GM06990 (cell line): Measurements from ENCODE around the gene DLG2.

Experiments used
- DNase-seq: peaks from one replicate; pipeline ENCODE4 v3.0.0-alpha.2; 2011; ENCODE audit not compliant: insufficient read length; ENCODE audit errors: extremely low read depth
- H3K27me3 ChIP-seq: replicated peaks from 2 replicates; pipeline ENCODE4 v1.6.0; 2011; ENCODE audit warnings: low read length; ENCODE audit not compliant: control insufficient read depth, insufficient read depth
- H3K36me3 ChIP-seq: 2 replicates; pipeline ENCODE4 v1.5.1; 2011; ENCODE audit warnings: low read length; ENCODE audit not compliant: control insufficient read depth, insufficient read depth
- H3K4me3 ChIP-seq: replicated peaks from 2 replicates; pipeline ENCODE4 v1.5.1; 2011; ENCODE audit warnings: low read depth, mild to moderate bottlenecking, control low read depth, low read length
- CTCF ChIP-seq: IDR thresholded peaks from 2 replicates; pipeline ENCODE4 v1.5.1; 2011; ENCODE audit warnings: low read length, control low read depth, mild to moderate bottlenecking, inconsistent platforms; ENCODE audit not compliant: insufficient read depth, poor library complexity, severe bottlenecking

Gene DLG2

DNA sequence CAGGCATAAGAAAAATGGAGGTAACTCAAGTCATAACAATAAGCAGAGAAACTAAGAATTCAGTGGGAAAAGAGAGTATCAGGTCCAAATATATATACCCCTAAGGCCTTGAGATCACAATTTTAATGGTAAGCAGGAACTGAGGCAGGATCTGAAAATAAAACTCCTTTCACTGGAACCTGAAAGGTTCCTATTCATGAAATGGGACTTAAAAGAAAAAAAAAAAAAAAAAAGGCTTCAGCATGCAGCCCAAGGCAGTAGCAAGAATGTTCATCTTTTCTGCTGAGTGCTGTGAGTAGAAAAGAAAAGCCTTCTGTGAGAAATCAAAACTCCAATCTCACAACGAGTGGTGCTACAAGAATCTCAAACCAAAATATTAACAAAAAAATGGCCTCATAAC lies 75.3 kb downstream of the DLG2 start:
- no peak for TF ChIP-seq CTCF
- H3K36me3 ChIP-seq, result no peaks in the 10 kb centered on the region
- DNase-seq, result no peak
- H3K27me3 ChIP-seq, result no peaks in the 10 kb centered on the region
- H3K4me3 ChIP-seq, result no peak overlapping the region

- H3K36me3 ChIP-seq, result no peaks in the 10 kb centered on the region
- H3K27me3 ChIP-seq, result no peaks in the 10 kb centered on the region
- H3K4me3 ChIP-seq, result no peak overlapping the region
- no peak for DNase-seq
- TF ChIP-seq CTCF, result no peak
Measured at GRCh38 chr11:85541683-85542082, 85.5 kb downstream of the DLG2 start.

GRCh38 chr11:85540635-85541205 lies 86.4 kb downstream of the DLG2 start:
- DNase-seq, result no peak
- no peaks in the 10 kb centered on the region for H3K27me3 ChIP-seq
- TF ChIP-seq CTCF, result peak; percentile 5

GRCh38 chr11:85540181-85540580 lies 87.0 kb downstream of the DLG2 start:
- H3K4me3 ChIP-seq, result no peak overlapping the region

More at GRCh38 chr11:85540635-85541205, 86.4 kb downstream of the DLG2 start:
- Histone ChIP-seq H3K4me3 (no peak overlapping the region), H3K36me3 (no peaks in the 10 kb centered on the region)

DNA sequence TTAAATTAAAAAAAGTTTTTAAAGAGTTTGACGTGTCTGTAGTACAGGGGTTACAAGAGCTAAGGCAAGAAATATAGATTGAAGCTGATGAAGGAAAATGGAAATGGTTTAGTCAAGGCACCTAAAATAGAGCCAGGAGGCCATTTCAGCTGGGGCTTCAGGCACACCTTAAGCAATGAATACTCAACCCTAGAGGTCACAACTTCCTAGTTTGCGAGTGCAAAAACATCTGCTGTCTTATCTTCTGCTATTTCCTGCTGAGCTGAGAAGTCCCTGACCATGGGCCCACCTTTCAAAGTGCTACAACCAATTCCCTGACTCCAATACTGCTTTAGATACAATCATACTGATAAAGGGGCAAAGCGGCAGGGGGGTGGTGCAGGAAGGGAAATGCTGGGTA lies 87.4 kb downstream of the DLG2 start:
- Histone ChIP-seq H3K27me3 (no peaks in the 10 kb centered on the region), H3K36me3 (no peaks in the 10 kb centered on the region), H3K4me3 (no peak overlapping the region)
- DNase-seq, result no peak
- no peak for TF ChIP-seq CTCF

More at GRCh38 chr11:85540181-85540580, 87.0 kb downstream of the DLG2 start:
- TF ChIP-seq CTCF, result no peak
- no peak for DNase-seq
- H3K36me3 ChIP-seq, result no peaks in the 10 kb centered on the region
- H3K27me3 ChIP-seq, result no peaks in the 10 kb centered on the region

DNA sequence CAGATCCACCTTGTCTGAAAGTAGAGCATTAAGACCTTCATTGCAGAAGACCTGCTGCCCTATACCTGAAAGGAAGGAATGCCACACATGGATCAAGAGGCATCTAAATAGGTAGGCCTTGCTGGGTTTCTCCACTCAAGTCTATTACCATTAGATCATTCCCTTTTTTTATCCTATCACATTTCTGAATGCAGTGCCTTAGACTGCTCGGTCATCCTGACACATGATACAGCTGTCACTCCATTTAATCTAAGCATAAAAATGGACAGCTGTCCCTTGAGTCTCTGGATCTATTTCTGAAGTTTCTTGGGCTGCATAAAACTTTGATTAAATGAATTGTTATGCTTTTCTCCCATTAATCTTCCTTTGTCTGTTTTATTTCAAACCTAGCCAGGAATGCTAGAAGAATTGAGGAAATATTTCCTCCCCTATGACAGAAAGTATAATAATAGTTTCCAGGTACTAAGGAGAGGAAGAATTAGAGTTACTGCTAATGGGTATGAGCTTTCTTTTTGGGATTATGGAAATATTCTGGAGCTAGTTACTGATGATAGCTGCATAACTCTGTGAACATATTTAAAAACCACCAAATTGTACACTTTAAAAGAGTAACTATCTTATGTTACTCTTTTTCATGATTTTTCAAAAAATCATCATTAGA lies 88.0 kb downstream of the DLG2 start:
- Histone ChIP-seq H3K4me3 (no peak overlapping the region), H3K36me3 (no peaks in the 10 kb centered on the region), H3K27me3 (no peaks in the 10 kb centered on the region)
- DNase-seq, result no peak
- TF ChIP-seq CTCF, result no peak
